HCT116 (cell line): ENCODE measurements around the gene FAM168B. TPM values are rescaled to one million over a fixed set of nuclear protein-coding genes. Genes with fewer than 3 reads are reported as not detected.

Experiments
- ATAC-seq: fragments of 200-7000 bp; cut with Tn5 transposase; 2 replicates; pipeline ENCODE4 v1.9.1; 2020; ENCODE audit warnings: mild to moderate bottlenecking, moderate library complexity
- BruUV-seq: library from RNA; stranded (reverse); fragments of 400-500 nt; replicated peaks from 2 replicates; lab custom pipeline; 2021; lab: Mats Ljungman, UMichigan
- CTCF ChIA-PET: fragments of 300-600 bp; sonication (Branson Sonifier 250); formaldehyde crosslinking; loops from one replicate; lab custom pipeline; 2021; ENCODE audit warnings: antibody characterized with exemption; lab: Charles Lee
- POLR2A ChIA-PET: fragments of 300-600, 350-600 bp; sonication (Branson Sonifier 250); formaldehyde crosslinking; loops from one replicate; lab custom pipeline; 2021; ENCODE audit warnings: antibody characterized with exemption; lab: Charles Lee
- RAD21 ChIA-PET, 2 experiments: fragments of 300-600 bp; sonication (Branson Sonifier 250); formaldehyde crosslinking; loops; one replicate each; lab custom pipeline; 2023; ENCODE audit warnings: low total read pairs in 2 of 2; ENCODE audit not compliant: uncharacterized antibody in 2 of 2, unreplicated experiment in 2 of 2, low non-redundant PET in 1 of 2; lab: Charles Lee
- DNase-seq: peaks from one replicate; pipeline ENCODE4 v3.0.0-alpha.2; 2010; ENCODE audit warnings: low read depth, low spot score
- H2AFZ ChIP-seq: fragments of 200-600 bp; shearing (Covaris generic), sonication (generic); 2 replicates; pipeline ENCODE4 v1.6.1; 2017; ENCODE audit warnings: low read depth, mixed run types, mixed read lengths, antibody characterized with exemption, low read length; ENCODE audit not compliant: poor library complexity, severe bottlenecking
- H3K27ac ChIP-seq: 2 replicates; pipeline ENCODE4 v1.5.1; 2012; ENCODE audit warnings: low read depth, low read length
- H3K27me3 ChIP-seq: fragments of 200-600 bp; sonication (generic); 2 replicates; pipeline ENCODE4 v1.6.1; 2016; ENCODE audit warnings: mixed run types, low read length, mixed read lengths; ENCODE audit not compliant: insufficient read depth
- H3K36me3 ChIP-seq, 2 experiments: fragments of 200-500 bp in 1 of 2; fragments of 200-600 bp in 1 of 2; sonication (Bioruptor generic) in 1 of 2; sonication (generic) in 1 of 2; 2 replicates each; pipeline versions ENCODE4 v1.5.1 to v1.6.1; 2014 to 2016; ENCODE audit warnings: low read length in 2 of 2, inconsistent platforms in 1 of 2, mixed read lengths in 1 of 2, mixed run types in 1 of 2; ENCODE audit not compliant: insufficient read depth in 2 of 2, control insufficient read depth in 1 of 2
- H3K4me1 ChIP-seq, 2 experiments: fragments of 200-600 bp in 1 of 2; sonication (generic) in 1 of 2; 2 replicates each; pipeline versions ENCODE4 v1.5.1 to v1.6.1; 2012 to 2017; ENCODE audit warnings: low read length in 2 of 2, inconsistent platforms in 1 of 2, mild to moderate bottlenecking in 1 of 2, mixed read lengths in 1 of 2, mixed run types in 1 of 2, moderate library complexity in 1 of 2; ENCODE audit not compliant: insufficient read depth in 2 of 2, control insufficient read depth in 1 of 2
- H3K4me2 ChIP-seq: fragments of 200-600 bp; sonication (generic); 2 replicates; pipeline ENCODE4 v1.6.1; 2017; ENCODE audit warnings: mixed run types, low read length, mixed read lengths
- H3K4me3 ChIP-seq, 2 experiments: fragments of 200-600 bp in 1 of 2; sonication (generic) in 1 of 2; replicated peaks in 1 of 2; 2 replicates each; pipeline ENCODE4 v1.5.1; 2011 to 2016; ENCODE audit warnings: low read length in 2 of 2, control low read depth in 1 of 2, low read depth in 1 of 2, mild to moderate bottlenecking in 1 of 2, mixed read lengths in 1 of 2, mixed run types in 1 of 2
- H3K79me2 ChIP-seq: fragments of 200-600 bp; sonication (generic); 2 replicates; pipeline ENCODE4 v1.6.1; 2017; ENCODE audit warnings: mild to moderate bottlenecking, mixed run types, low read length, moderate library complexity, mixed read lengths; ENCODE audit not compliant: insufficient read depth
- H3K9ac ChIP-seq: fragments of 200-600 bp; sonication (generic); 2 replicates; pipeline ENCODE4 v1.6.1; 2016; ENCODE audit warnings: low read length, mixed read lengths
- H3K9me2 ChIP-seq: fragments of 200-600 bp; sonication (generic), shearing (Covaris generic); 2 replicates; pipeline ENCODE4 v1.6.1; 2017; ENCODE audit warnings: mixed run types, mild to moderate bottlenecking, moderate library complexity; ENCODE audit not compliant: insufficient read depth
- H3K9me3 ChIP-seq, 2 experiments: fragments of 200-500 bp in 1 of 2; fragments of 200-600 bp in 1 of 2; sonication (Bioruptor generic) in 1 of 2; sonication (generic) in 1 of 2; 2 replicates each; pipeline ENCODE4 v1.6.1; 2014 to 2017; ENCODE audit warnings: low read length in 2 of 2, mixed read lengths in 2 of 2, inconsistent platforms in 1 of 2, low read depth in 1 of 2, mild to moderate bottlenecking in 1 of 2, mixed run types in 1 of 2, moderate library complexity in 1 of 2; ENCODE audit not compliant: control insufficient read depth in 1 of 2, insufficient read depth in 1 of 2
- H4K20me1 ChIP-seq: fragments of 200-600 bp; sonication (generic), shearing (Covaris generic); 2 replicates; pipeline ENCODE4 v1.6.1; 2017; ENCODE audit warnings: mixed run types, mild to moderate bottlenecking, moderate library complexity; ENCODE audit not compliant: insufficient read depth
- EGR1 ChIP-seq: IDR thresholded peaks from 2 replicates; pipeline ENCODE4 v1.6.1; 2012; ENCODE audit warnings: low read depth
- EZH2phosphoT487 ChIP-seq: fragments of 200-600 bp; IDR thresholded peaks from 2 replicates; pipeline ENCODE4 v1.6.1; 2018; ENCODE audit warnings: antibody characterized with exemption, borderline replicate concordance
- FOSL1 ChIP-seq: IDR thresholded peaks from 2 replicates; pipeline ENCODE4 v1.6.1; 2012; ENCODE audit warnings: low read depth
- JUND ChIP-seq: IDR thresholded peaks from 2 replicates; pipeline ENCODE4 v1.6.1; 2012
- MAX ChIP-seq: IDR thresholded peaks from 2 replicates; pipeline ENCODE4 v1.6.1; 2012
- POLR2AphosphoS5 ChIP-seq: IDR thresholded peaks from 2 replicates; pipeline ENCODE4 v1.6.1; 2011; ENCODE audit warnings: mild to moderate bottlenecking, low read depth, low read length, moderate library complexity
- SIN3A ChIP-seq: IDR thresholded peaks from 2 replicates; pipeline ENCODE4 v1.6.1; 2012; ENCODE audit warnings: low read depth
- SP1 ChIP-seq: IDR thresholded peaks from 2 replicates; pipeline ENCODE4 v1.6.1; 2012; ENCODE audit warnings: low read depth
- SRF ChIP-seq: IDR thresholded peaks from 2 replicates; pipeline ENCODE4 v1.6.1; 2012; ENCODE audit warnings: low read depth
- TCF7L2 ChIP-seq: IDR thresholded peaks from 2 replicates; pipeline ENCODE4 v1.7.0; 2011; ENCODE audit warnings: borderline replicate concordance, inconsistent platforms; ENCODE audit not compliant: insufficient read depth, insufficient read length; ENCODE audit errors: extremely low read depth
- ZFX ChIP-seq: fragments of 450-650 bp; IDR thresholded peaks from 2 replicates; pipeline ENCODE4 v1.6.1; 2017
- intact Hi-C: fragments of 100-400 bp; cut with micrococcal nuclease; formaldehyde crosslinking; loops from 2 replicates; pipeline ENCODE4 v1.10.0; 2022
- total RNA-seq: library from RNA; stranded (reverse); gene quantifications from one replicate; pipeline ENCODE4 v1.2.1, GENCODE V29; 2021; ENCODE audit not compliant: unreplicated experiment
- TF ChIP-seq, protein P1 (sequence below): IDR thresholded peaks from 2 replicates; pipeline ENCODE4 v1.6.1; 2012
- TF ChIP-seq, protein P2 (sequence below): IDR thresholded peaks from 2 replicates; pipeline ENCODE4 v1.6.1; 2012; ENCODE audit warnings: low read depth

The FAM168B gene
- total RNA-seq, 1 experiment from 2014 or later = 94.5 TPM

GRCh38 chr2:131112529-131112928 lies 19.3 kb upstream of the FAM168B start:
- POLR2A ChIA-PET = no interaction called here
- CTCF ChIA-PET = no interaction called here

More at GRCh38 chr2:131112529-131112928, 19.3 kb upstream of the FAM168B start:
- Histone ChIP-seq H3K27ac (no peak overlapping the region), H3K9ac (no peak overlapping the region), H3K9me3 (no peaks in the 10 kb centered on the region), H3K9me2 (no peaks in the 10 kb centered on the region), H3K4me3 (no peak overlapping the region), H3K4me2 (no peak overlapping the region), H3K4me1 (no peaks in the 10 kb centered on the region), H3K79me2 (peaks cover 100% of the 10 kb centered on the region), H3K36me3 (peaks cover 3 to 10% of the 10 kb centered on the region in 2 experiments; a peak in 2 of 4 replicates), H3K27me3 (no peaks in the 10 kb centered on the region), H2AFZ (no peak overlapping the region), H4K20me1 (peaks cover 8% of the 10 kb centered on the region; the same call in 1 of the 2 replicates)
- BruUV-seq = no TSS peak
- no peak for ATAC-seq
- DNase-seq = no peak
- intact Hi-C loops = no loop called here
- TF ChIP-seq SRF (no peak), EGR1 (no peak), SIN3A (no peak), MAX (no peak), ZFX (no peak), SP1 (no peak), TCF7L2 (no peak), JUND (no peak), EZH2phosphoT487 (no peak), FOSL1 (no peak), POLR2AphosphoS5 (no peak)
- TF ChIP-seq, protein P1, sequence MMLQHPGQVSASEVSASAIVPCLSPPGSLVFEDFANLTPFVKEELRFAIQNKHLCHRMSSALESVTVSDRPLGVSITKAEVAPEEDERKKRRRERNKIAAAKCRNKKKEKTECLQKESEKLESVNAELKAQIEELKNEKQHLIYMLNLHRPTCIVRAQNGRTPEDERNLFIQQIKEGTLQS = no peak
- TF ChIP-seq, protein P2, sequence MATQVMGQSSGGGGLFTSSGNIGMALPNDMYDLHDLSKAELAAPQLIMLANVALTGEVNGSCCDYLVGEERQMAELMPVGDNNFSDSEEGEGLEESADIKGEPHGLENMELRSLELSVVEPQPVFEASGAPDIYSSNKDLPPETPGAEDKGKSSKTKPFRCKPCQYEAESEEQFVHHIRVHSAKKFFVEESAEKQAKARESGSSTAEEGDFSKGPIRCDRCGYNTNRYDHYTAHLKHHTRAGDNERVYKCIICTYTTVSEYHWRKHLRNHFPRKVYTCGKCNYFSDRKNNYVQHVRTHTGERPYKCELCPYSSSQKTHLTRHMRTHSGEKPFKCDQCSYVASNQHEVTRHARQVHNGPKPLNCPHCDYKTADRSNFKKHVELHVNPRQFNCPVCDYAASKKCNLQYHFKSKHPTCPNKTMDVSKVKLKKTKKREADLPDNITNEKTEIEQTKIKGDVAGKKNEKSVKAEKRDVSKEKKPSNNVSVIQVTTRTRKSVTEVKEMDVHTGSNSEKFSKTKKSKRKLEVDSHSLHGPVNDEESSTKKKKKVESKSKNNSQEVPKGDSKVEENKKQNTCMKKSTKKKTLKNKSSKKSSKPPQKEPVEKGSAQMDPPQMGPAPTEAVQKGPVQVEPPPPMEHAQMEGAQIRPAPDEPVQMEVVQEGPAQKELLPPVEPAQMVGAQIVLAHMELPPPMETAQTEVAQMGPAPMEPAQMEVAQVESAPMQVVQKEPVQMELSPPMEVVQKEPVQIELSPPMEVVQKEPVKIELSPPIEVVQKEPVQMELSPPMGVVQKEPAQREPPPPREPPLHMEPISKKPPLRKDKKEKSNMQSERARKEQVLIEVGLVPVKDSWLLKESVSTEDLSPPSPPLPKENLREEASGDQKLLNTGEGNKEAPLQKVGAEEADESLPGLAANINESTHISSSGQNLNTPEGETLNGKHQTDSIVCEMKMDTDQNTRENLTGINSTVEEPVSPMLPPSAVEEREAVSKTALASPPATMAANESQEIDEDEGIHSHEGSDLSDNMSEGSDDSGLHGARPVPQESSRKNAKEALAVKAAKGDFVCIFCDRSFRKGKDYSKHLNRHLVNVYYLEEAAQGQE = no peak
- RAD21 ChIA-PET = no interaction called here
